Activated T-cell treated with anti-CD3 and anti-CD28 coated beads, Interleukin-2, amount 50 U/mL, for 48 hours (primary cell): Measurements from ENCODE around the gene PIP5K1B.

Experiments
- DNase-seq, 2 experiments: peaks; one replicate each; pipeline ENCODE4 v3.0.0-alpha.2; 2020

Gene PIP5K1B

DNA sequence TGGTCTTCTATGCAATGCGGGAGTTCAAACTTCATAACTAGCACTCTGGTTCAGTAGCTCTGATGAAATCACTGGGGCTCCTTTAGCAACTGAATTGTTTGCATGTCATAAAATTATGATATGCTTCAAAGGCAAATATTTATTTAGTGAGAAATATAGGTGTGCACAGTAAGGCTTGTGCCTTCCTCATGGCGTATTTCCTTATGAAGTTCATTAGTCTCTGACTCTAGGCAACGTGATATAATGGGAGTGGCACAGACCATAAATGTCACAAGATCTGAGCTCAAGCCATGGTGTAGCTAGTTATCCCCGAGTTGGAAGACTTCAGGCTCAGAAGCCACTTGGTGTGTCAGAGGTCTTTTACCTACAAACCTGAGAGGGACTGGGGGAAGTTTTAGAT is 35.5 kb downstream of the PIP5K1B start:
- no peak for DNase-seq

DNA sequence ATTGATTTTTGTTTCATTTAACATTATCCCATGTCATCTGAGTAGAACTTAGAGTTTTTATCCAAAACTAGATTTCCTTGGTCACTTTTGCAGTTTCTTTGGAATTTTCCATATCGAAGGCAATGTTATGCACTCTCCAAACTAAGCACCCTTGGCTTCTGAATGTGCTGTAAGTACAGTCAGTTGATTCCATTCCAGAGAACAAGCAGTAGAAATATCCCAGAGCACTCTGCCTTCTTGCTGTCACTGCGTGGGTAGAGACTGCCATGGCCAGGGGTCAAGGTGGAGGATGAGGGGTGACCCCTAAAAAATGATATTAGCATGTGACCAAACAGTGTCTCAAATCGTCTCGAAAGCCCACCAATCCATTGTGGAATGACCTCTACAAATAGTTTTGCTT is 36.2 kb downstream of the PIP5K1B start:
- no peak for DNase-seq

DNA sequence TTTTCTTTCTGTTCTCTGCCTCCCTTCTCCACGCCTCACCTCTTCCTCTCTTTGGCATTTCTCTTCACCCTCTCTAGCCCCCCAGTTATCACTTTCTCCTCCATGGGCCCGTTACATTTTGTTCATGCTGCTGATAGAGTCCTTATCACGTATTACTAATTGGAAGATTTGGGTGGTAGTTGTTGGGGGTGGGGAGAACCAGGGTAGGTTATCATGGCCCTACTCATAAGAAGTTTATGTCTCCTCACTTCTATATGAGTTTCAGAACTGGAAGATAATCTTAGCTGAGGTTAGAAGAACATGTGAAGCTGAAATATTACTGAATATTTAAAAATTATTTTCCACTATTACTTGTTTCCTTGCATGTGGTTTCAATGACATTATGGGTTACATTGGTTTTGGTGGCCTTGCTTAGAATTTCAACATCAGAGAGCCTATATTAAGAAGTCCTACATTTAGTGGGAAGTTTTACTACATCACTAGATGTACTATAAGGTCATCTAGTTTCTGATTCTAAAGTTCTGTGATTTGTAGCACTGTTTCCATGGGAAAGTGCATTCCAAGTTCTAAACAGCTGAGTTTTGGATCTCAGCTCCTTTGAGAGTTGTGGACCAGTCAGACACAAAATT is 36.8 kb downstream of the PIP5K1B start:
- DNase-seq, result no peak

DNA sequence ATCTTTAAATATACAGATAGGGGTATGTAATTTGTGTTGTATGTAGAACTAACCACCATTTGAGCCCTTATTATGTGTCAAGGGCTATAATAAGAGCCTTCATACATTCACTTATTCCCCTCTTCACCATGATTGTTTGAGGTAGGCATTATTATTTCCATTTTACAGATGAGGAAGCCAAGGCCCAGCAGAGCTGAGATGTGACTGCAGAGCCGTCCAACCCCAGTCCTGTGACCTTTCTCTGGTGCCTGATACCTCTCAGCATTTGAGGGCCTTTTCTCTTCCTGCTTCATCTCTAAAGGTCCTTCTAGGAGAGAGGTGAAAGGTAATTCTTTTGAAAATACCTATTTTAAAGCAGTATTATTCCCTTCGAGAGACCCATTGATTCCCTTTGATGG is 37.3 kb downstream of the PIP5K1B start:
- DNase-seq, result no peak

DNA sequence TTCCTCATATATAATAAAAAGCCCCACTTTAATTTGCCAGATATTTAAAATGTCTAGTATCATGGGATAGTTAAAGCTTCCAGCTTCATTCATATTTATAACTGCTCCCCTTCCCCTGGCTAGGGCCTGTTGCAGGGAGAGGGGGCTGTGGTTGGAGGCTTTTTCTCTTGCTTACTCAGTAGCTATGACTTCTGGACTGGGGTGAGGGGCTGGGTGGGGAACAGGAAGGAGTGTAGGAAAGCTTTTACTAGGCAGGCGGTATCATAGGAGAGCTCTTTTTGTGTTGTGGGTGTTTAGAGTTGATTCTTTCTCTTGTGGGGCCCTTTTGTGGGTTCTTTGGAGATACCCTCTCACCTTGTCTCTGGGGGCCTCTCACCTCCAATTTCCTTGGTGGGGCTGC is 39.4 kb downstream of the PIP5K1B start:
- DNase-seq, result no peak

DNA sequence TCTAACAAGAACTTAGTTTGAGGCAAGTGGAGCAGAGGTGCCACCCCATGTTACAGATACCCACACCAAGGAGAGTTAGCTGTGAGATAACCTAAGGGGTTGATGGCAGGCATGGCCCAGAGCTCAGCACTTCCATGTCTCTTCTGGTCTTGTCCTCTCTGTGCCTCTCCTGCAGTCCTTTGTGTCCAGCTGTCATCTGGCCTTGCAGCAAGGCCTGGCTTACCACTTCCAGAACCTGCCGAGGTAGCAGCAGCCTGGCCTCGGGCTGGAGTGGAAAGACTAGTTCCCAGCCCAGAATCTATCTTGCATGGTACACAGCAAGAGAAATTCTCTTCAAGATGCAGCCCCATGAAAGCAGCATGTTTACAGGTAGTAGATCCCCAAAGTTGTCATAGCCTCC is 41.5 kb downstream of the PIP5K1B start:
- DNase-seq, result no peak

DNA sequence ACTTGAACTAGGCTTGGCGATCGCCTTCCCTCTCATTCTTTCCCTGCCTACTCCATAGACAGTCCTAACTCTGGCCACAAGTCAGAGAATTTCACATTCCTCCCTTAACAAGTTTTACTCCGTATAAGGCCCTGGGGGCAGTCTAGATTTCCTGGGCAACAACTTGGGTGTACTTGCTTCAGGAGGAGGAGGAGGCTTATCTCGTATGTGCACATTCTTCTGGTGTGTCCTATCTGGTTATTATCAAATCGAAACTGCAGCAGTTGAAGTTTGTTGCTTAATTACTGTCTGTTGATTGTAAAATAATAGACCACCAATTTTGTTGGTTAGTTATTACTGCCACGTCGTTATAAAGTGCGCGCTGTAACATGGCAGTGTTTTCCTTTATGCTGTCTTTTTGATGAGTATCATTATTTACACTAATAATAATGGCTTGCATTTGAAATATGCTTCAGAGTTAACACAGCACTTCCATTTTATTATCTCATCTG is 42.0 kb downstream of the PIP5K1B start:
- DNase-seq, result no peak

DNA sequence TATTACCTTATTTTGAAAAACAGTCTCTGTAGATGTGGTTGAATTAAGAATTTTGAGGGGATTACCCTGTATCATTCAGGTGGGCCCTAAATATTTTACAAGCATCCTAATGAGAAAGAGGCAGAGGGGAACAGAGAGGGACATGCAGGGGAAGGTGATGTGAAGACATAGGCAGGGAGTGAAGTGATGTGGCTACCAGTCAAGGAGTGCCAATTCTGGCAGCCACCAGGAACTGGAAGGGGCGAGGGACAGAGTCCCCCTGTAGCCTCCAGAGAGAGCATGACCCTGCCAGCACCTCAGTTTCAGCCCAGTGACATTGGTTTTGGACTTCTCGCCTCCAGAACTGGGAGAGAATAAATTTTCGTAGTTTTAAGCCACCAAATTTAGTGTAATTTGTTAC is 44.1 kb downstream of the PIP5K1B start:
- DNase-seq, result no peak

DNA sequence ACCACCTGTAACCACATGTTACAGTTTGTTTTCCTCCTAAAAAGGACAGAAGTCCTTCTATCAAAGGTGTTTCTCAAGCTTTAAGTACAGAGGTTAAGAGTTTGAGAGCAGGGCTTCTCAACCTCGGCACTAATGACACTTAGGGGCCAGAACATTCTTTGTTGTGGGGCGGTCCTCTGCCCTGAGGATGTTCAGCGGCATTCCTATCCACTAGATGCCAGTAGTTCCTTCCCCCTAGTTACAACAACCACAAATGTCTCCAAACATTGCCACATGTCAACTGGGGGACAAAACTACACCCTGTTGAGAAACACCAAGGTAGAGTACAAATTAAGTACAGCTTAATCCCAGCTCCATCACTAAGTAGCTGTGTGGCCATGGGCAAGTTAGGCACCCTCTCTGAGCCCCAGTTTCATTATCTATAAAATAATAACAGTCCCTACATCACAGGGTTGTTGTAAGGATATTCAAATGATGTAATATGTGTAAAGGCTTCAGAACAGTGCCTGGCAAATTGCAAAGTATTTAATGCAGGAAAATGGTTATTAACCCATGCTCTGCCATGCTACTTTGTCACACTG is 44.6 kb downstream of the PIP5K1B start:
- DNase-seq, result no peak

DNA sequence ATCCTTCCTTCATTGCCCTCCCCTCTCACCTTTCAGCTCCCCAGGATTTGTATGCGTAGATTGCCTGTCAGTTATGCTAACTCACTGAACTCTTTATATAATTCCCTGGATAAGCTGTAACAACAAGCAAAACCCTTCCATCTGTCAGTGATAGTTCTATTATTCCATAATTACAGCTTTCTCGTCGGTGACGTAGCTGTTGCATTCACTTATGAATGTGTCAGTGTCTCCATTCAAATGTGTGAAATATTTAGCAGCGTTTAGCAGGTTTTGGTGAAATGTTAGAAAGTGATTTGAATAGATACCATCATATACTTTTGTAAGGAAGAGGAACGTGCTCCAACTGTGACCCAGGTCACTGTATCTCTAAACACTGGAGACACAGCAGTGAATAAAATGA is 45.2 kb downstream of the PIP5K1B start:
- no peak for DNase-seq

DNA sequence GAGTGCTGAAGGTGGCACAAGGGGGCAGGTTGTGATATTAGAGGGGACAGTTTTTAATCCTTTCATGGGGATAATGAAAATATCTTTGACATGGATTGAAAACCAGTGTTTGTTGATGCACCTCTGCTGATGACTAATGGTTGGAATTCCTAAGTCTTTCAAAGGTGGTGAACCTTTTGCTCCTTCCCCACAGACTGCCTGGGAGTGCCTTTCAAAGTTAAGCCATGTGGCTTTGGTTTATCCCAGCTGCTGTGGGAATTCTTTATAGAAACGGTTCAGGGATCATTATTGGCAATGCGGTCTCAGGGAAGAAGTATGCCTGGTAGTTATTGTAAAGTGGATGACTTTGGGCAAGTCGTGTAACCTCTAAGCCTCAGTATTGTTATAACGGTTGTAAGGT is 45.7 kb downstream of the PIP5K1B start:
- DNase-seq, result no peak

DNA sequence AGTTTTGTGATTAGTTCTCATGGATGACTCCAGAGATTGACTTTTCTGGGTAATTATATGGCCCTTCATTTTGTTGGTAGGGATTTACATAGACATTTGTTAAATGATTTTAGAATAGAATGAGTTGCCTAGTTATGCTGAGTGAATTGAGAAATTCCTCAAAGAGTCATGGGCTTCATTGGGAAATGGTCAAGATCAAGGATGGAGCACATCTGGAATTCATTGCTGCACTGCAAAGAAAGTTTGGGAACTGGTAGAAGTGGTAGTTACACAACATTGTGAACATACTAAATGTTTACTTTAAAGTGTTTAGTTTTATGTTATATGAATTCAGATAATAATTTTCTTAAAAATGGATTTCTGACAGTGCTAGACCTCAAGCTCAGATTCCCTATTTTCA is 46.5 kb downstream of the PIP5K1B start:
- DNase-seq, result no peak

DNA sequence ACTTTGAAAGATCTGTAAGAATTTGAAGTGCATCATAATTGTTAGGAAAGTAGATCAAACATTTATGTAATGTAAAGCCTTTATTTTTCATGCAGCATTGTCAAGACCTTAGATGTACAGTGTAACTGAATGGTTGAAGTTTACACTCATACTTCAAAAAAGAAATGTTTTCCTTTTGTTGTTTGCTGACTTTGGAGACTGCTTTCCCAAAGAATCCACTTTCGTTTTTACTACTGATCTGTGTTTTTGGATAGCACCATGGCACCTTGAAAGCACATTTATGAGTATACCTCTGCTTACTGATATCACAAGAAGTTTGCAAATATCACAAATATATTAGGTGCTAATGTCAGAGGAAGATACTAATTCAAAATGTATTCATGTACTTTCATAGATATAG is 50.0 kb downstream of the PIP5K1B start:
- no peak for DNase-seq

DNA sequence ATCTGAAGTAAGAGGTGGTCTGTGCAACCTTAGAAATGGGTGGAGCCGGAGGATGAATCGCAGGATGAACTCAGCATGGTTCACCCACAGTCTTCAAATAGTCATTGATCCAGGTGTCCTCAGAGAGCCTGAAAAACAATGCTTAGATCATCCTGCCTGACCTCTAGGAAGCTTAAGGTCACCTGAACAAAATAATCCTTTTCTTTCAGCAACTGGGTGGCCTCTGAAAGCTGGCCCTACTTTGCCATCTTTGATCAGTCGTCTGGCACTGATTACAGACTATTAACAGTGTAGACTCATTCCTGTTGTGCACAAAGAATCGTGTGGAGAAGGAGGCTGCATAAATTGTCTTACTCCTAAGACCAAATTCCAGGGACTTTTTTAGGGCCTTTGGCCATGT is 50.7 kb downstream of the PIP5K1B start:
- no peak for DNase-seq

DNA sequence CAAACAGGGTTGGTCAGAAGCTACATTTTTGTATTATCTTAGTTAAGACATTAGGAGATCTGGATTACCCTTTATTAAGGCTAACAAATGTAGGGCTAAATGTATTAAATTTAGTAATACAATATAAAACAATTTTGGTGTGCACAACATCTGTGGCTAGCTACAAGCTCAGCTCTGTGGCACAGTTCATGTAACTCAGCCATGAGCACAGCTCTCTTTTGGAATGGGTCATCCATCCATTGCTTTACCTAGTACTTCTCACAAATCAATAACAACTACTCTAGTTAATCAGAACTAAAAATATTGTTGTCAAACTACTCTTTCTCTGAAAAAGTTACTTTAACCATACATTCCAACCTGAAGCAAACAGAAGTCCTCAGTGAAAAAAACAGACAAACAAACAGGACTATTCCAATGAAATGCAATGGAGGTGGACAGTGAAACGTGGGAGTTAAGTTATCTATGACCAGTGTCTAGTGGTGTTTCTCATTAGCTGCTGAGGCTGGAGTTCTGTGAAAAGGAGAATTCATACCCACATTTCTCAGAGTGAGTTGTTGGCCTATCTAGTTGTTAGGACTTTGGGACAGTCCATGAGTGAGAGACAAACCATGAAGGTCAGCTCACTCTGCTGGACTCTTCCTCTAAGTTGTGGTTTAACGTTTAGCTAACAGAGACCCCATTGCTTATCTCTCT is 55.1 kb downstream of the PIP5K1B start:
- no peak for DNase-seq

DNA sequence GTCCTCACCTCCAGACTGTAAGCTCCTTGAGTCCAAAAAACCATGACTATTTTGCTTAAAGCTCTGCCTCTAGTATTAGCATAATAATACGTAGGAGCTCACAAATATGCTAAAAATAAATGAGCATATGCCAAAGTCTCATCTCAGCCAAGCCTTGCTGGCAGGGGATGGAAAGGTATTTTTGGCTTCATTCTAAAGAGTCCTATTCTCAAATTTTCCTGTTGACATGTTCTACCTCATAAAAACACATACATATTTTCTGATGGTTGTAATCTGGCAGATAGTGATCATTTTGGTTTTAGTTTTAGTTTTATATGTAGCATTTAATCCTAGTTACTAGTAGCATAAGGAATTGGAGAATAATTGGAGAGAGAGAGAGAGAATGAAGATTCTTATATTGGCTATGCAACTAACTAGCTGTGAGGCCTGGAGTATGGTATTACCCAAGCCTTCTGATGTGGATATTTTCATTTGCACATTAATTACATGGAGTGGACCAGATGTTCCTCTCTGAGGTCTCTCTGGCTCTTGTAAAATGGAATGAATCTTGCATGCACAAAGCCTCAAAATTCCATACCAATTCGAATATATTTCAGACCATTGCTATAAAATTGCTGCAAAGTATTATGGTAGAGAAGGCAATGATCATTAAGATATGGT is 55.8 kb downstream of the PIP5K1B start:
- DNase-seq, result no peak

DNA sequence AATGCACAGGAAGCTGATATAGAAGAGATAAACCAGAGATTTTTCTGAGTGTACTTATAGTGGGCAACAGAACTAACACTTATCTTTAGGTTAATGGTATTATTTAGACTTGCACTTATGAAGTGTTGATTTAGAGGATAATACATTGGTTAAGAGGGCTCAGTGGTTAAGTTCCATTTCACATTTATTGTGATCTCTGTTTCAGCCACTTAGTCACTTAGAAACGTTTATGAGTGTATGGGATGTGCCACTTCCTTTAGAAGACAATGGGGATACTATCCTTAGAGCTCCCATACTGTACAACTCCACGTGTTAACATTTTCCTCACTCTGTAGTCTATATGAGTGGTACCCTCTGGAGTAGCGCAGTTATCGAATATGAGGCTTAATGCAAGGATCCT is 57.5 kb downstream of the PIP5K1B start:
- no peak for DNase-seq

DNA sequence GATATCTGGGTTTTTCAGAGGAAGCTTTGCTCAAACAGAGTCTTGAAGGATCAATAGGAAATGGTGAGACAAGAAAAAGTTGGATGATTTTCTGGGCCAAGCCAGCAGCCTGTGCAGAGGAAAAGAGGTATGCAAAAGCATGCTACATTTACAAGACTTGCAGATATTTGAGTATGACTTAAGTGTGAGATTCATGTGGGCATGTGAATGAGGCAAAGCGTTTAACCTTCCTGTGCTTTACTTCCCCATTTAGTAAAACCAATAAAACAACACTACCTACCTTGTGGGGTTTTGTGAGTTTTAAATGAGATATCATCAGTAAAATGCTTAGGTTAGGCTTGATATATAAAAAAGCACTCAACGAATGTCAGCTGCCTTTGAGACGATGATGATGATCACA is 58.1 kb downstream of the PIP5K1B start:
- no peak for DNase-seq

DNA sequence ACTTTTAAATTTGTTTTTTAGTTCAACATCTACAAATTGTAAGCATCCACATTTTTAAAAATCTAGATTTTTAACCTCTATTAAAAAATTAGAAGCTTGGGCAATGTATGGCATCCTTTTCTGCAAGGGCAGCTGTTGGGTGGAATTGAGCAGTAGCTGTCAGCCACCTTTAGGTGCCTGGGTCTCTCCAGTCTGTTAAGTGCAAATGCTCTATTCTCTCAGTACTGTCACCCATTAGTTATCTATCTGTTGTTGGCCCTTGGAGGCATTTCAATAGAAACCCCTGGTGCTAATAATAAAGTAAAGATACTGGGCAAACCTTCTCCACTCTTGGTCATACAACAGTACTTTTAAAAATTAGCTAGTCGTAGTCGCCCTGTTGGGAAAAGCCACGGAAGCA is 63.6 kb downstream of the PIP5K1B start:
- no peak for DNase-seq

DNA sequence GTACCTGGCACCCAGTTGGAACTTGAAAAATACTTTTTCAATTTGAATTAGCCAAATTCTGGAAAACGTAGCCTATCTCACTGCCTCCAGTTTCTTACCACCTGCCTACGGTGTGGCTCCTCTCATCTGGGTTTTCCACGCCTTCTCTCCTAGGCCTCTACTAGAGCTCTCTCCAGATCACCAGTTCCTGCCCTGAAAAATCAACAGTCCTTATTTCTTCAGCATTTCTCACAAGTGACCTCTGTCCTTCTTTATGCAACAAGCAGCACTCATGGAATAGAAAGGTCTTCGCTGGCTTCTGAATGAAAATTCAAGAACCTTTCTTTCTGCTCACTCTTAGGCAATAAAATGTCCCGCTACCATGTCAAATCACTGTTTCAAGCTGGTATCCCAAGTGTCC is 64.8 kb downstream of the PIP5K1B start:
- DNase-seq, result no peak

DNA sequence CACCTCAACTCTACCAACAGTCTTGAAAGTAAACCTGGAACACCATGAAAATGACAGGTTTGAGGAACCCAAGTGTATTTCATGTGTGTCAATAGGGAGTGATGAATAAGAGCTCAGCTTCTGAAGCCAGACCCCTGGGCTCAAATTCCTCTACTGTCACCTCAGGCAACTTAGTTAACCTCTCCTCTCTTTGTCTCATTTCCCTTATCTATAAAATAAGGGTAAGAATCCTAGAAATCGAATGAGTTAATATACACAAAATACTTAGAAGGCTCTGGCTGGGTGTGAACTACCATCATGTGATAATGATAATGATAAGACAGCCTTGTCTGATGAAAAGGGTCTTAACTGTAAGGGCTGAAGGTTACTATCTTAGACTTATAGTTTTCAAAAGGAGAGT is 66.3 kb downstream of the PIP5K1B start:
- no peak for DNase-seq

DNA sequence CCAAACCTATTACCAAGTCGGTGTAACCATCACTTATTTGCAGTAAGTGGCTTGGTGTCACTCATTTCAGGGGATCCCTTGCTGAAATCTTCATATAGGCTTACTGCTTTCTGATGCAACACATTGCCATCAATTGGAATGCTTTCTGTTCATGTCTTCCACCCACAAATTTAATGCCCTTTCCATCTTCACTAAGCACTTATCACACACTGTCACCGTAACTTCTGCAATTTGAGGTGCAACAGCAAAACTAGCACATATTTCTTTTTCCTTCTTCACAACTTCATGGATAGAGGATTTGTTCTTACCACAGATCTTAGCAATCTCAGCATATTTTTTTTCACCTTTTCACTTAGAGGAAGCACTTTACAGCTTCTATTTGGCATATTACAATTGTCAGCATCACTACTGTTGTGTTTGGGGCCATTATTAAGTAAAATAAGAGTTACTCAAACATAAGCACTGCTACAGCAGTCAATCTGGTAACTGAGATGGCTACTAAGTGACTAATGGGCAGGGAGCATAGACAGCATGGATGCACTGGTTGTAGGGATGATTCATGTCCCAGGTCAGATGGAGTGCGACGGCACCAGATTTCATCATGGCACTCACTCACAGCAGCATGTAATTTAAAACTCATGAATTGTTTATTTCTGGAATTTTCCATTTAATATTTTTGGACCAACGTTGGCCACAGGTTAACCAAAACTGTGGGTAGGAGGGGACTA is 70.1 kb downstream of the PIP5K1B start:
- no peak for DNase-seq

DNA sequence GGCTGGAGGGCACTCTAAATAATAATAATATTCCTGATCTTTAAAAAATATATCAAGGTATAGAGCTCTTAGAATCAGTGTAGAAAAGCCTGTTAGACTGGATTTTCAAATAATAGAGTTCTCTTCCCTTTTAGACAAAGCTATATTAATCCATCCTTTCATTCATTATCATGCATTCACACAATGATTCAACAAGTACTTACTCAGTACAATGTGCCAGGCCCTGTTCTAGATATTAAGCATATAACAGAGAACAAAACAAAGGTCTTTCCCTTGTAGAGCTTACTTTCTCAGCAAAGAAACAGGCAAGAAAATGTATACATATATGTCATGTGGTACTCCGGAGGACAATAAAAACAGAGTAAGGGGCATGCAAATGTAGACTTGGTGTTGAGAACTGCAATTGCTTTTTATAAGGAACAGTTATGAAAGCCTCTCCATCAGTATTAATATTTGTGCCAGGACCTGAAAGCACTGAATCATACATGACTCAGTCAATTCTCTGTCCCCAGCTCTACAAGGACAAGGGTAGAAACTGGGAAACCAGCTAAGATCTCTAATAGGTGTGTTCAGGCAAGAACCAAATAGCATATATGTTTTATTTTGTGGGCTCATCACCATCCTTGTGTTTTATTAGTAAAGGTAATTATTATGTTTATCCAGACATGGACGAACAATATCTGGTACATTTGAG is 72.2 kb downstream of the PIP5K1B start:
- DNase-seq, result no peak
